ENCODE measurements around the gene POLDIP2.

The POLDIP2 gene

GRCh38 chr17:28315846-28316705 lies 41.3 kb downstream of the POLDIP2 start:
- DNase-seq, result no peak

GRCh38 chr17:28313841-28314240 lies 43.5 kb downstream of the POLDIP2 start:
- DNase-seq, result no peak

GRCh38 chr17:28306954-28307401 lies 50.3 kb downstream of the POLDIP2 start:
- no peak for DNase-seq

GRCh38 chr17:28298449-28298848 lies 58.9 kb downstream of the POLDIP2 start:
- no peak for DNase-seq

All from NCI-H69 (cell line).